Neutrophil (primary cell): ENCODE measurements around the gene DOCK4.
"Not testable (repeated sequence)": the region's sequence is repeated elsewhere in the genome, so short reads cannot be mapped to it uniquely, and the experiment has no call there.

Source experiments
- H3K27ac ChIP-seq: fragments of 200-600 bp; sonication (generic); 2 replicates; pipeline ENCODE4 v1.5.1; 2016; ENCODE audit warnings: mild to moderate bottlenecking, moderate library complexity
- H3K27me3 ChIP-seq: fragments of 200-600 bp; sonication (generic); 2 replicates; pipeline ENCODE4 v1.6.0; 2016; ENCODE audit warnings: mild to moderate bottlenecking
- H3K36me3 ChIP-seq: fragments of 200-600 bp; sonication (generic); 2 replicates; pipeline ENCODE4 v1.5.1; 2017
- H3K4me1 ChIP-seq, 2 experiments: fragments of 200-600 bp in 1 of 2; sonication (generic) in 1 of 2; 1 replicate in 1 of 2; 2 replicates in 1 of 2; pipeline versions ENCODE4 v1.5.1 to v1.6.1; 2013 to 2016; ENCODE audit warnings: low read depth in 1 of 2, low read length in 1 of 2, mild to moderate bottlenecking in 1 of 2, moderate library complexity in 1 of 2; ENCODE audit not compliant: control insufficient read depth in 1 of 2, insufficient read depth in 1 of 2
- H3K4me3 ChIP-seq, 2 experiments: fragments of 200-600 bp in 1 of 2; sonication (generic) in 1 of 2; 1 replicate in 1 of 2; 2 replicates in 1 of 2; pipeline ENCODE4 v1.5.1; 2013 to 2016; ENCODE audit warnings: low read depth in 1 of 2, low read length in 1 of 2, mild to moderate bottlenecking in 1 of 2, moderate library complexity in 1 of 2
- H3K9me3 ChIP-seq: fragments of 200-600 bp; sonication (generic); 2 replicates; pipeline ENCODE4 v1.5.1; 2016
- TF ChIP-seq, protein P1 (sequence below): fragments of 200-600 bp; sonication (generic); IDR thresholded peaks from 2 replicates; pipeline ENCODE4 v1.5.1; 2016; ENCODE audit warnings: antibody characterized with exemption

The DOCK4 gene

DNA sequence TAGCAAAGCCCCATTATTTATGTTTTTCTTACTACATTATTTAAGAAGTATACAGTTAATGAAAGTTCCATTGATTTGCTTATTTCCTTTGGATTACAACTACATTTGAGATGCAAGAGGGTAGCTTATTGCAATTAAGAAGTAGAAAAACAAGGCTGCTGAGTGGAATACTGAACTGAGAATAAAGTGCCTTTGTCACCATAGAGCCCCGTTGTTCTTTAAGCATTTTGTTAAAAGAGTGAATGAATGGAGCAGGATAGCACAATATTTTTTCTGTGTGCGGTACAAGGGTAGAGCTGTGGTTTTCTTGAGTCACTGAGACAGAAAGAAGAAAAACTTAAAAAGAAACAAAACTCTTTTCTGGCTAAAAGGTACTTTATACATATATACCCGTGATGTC, 45.9 kb upstream of the DOCK4 start:
- Histone ChIP-seq H3K27ac (no peak overlapping the region), H3K4me3 (no peak overlapping the region), H3K9me3 (no peaks in the 10 kb centered on the region), H3K4me1 (no peaks in the 10 kb centered on the region), H3K36me3 (no peaks in the 10 kb centered on the region), H3K27me3 (no peaks in the 10 kb centered on the region)
- TF ChIP-seq, protein P1, sequence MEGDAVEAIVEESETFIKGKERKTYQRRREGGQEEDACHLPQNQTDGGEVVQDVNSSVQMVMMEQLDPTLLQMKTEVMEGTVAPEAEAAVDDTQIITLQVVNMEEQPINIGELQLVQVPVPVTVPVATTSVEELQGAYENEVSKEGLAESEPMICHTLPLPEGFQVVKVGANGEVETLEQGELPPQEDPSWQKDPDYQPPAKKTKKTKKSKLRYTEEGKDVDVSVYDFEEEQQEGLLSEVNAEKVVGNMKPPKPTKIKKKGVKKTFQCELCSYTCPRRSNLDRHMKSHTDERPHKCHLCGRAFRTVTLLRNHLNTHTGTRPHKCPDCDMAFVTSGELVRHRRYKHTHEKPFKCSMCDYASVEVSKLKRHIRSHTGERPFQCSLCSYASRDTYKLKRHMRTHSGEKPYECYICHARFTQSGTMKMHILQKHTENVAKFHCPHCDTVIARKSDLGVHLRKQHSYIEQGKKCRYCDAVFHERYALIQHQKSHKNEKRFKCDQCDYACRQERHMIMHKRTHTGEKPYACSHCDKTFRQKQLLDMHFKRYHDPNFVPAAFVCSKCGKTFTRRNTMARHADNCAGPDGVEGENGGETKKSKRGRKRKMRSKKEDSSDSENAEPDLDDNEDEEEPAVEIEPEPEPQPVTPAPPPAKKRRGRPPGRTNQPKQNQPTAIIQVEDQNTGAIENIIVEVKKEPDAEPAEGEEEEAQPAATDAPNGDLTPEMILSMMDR: no peak

DNA sequence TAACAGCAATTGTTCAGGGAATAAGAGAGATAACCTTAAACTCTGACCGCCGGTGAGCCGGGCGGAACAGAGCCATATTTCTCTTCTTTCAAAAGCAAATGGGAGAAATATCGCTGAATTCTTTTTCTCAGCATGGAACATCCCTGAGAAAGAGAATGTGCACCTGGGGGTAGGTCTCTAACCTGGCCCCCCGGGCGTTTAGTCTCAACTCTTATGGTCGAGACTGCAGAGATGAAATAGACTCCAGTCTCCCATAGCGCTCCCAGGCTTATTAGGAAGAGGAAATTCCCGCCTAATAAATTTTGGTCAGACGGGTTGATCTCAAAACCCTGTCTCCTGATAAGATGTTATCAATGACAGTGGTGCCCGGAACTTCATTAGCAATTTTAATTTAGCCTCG, 43.8 kb upstream of the DOCK4 start:
- H3K27ac ChIP-seq, H3K4me1 ChIP-seq, H3K36me3 ChIP-seq, H3K9me3 ChIP-seq, H3K27me3 ChIP-seq, H3K4me3 ChIP-seq: not testable (repeated sequence)

DNA sequence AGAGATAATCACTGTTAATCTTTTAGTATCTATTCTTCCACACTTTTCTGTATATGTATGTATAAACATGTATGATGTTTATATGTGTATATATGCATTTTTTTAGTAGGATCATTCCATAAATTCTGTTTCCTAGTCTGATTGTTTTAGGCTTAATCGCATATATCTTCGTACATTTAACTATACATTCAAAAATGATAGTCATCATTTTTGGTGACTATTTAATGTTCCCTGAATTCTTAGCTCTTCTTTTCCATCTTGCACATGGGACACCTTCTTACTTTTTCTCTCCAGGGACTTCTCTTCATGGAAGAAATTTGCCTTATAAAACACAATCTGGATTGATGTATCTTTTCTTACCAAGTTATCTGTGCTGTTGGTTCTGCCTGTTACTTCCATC, 42.4 kb upstream of the DOCK4 start:
- Histone ChIP-seq H3K27ac (no peak overlapping the region), H3K9me3 (no peaks in the 10 kb centered on the region), H3K36me3 (no peaks in the 10 kb centered on the region), H3K4me3 (no peak overlapping the region), H3K27me3 (no peaks in the 10 kb centered on the region), H3K4me1 (no peaks in the 10 kb centered on the region)
- TF ChIP-seq, protein P1: no peak

DNA sequence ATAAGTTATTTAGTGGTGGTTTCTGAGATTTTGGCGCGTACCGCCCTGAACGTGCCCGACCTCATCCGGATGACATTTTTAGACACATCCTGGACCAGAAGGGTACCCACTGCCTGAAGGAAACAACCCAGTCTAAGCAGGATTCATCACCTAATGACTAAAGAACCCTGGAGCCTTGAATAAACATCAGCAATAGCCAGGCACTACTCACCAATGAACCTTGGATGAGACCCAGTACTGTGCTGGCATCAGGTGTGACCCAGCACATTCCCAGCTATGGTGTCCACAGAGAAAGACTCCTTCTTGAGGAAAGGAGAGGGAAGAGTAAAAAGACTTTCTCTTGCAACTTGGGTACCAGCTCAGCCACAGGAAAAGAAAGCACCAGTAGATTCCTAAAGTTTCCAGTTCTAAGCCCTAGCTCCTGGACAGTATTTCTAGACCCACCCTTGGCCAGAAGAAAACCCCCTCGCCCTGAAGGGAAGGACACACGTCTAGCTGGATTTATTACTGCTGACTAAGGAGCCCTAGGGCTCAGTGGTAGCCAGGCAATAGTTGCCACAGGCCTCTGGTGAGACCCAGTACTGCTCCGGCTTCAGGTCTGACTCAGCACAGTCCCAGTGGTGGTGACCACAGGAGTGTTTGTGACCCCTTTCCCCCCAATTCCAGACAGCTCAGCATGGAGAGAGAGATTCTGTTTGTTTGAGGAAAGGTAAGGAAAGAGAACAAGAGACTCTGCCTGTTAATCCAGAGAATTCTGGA, 32.8 kb upstream of the DOCK4 start:
- no peak overlapping the region for H3K4me3 ChIP-seq
- TF ChIP-seq, protein P1: no peak
- no peaks in the 10 kb centered on the region for H3K9me3 ChIP-seq
- H3K27me3 ChIP-seq: no peaks in the 10 kb centered on the region
- no peak overlapping the region for H3K27ac ChIP-seq
- H3K4me1 ChIP-seq: no peaks in the 10 kb centered on the region
- H3K36me3 ChIP-seq: no peaks in the 10 kb centered on the region

DNA sequence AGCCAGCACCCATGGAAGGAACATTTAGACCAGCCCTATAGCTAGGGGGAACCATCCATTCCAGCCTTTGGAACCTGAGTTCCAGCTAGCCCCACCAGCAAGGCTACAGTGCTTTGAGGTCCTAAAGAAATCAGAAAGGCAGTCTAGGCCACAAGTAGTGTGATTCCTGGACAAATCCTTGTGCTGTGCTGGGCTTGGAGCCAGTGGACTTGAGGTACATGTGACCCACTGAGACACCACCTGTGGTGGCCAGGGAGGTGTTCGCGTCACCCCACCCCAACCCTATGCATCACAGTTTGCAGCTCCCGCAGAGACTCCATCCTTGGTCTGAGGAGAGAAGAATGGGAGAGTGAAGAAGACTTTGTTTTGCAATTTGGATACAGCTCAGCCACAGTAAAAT, 32.1 kb upstream of the DOCK4 start:
- no peak overlapping the region for H3K27ac ChIP-seq
- no peaks in the 10 kb centered on the region for H3K27me3 ChIP-seq
- H3K36me3 ChIP-seq: no peaks in the 10 kb centered on the region
- TF ChIP-seq, protein P1: no peak
- no peak overlapping the region for H3K4me3 ChIP-seq
- no peaks in the 10 kb centered on the region for H3K9me3 ChIP-seq
- H3K4me1 ChIP-seq: no peaks in the 10 kb centered on the region

DNA sequence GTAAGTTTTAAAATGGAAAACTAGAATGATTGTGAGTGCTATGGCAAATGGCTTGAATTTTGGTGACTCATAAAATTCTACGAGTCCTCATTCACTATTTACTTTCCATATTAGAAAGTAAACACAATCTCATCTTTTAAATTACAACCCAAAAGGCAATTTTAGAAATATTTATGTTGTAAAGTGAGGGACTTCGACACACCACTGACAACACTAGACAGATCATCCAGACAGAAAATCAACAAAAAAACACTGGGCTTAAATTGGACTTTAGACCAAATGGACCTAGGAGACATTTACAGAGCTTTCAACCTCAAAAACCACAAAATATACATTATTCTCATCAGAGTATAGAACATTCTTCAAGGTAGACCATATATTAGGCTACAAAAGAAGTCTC, 30.4 kb upstream of the DOCK4 start:
- Histone ChIP-seq H3K9me3 (no peaks in the 10 kb centered on the region), H3K27me3 (no peaks in the 10 kb centered on the region), H3K36me3 (no peaks in the 10 kb centered on the region), H3K27ac (no peak overlapping the region), H3K4me1 (no peaks in the 10 kb centered on the region), H3K4me3 (no peak overlapping the region)
- TF ChIP-seq, protein P1: no peak
